ENCODE results near the gene ANXA7.
A peak's percentile ranks its signal among the peaks of the same experiment; 100 is the strongest.

ANXA7 gene

DNA sequence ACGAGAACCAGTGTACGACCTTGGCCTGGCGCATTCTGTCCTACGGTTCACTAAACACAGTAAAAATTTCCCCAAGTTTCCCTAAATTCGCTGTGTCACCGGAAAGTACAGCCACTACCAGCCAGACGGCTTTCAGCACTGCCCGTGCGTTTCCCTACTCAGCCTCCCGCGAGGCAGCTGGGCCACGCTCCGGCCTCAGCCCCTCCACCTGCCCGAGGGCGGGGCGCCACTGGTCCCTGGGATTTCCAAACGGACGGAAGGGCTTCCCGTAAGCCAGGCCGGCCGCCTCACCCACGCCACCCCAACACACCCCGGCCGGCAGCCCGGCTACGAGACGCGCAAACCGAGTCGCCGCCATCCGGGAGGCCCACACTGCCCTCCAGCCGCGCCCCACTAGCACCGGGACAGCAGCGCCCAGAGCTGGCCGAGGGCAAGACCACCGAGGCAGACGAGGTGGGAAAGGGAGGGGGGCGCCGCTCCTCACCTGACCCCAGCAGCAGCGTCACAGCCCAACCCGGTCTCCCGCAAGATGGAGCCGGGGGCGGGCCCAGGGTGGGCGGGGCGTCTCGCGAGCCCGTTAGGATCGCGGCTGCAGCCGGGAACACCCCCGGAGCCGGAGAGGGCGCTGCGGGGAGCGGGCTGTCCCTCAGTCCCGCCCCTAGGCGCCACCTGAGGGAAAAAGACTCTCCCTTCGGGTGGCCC is at the start of gene ANXA7:
ANXA7 (minus strand) TSS at position 531 of the 702 bp plus-strand sequence. CDS start 13,202 bp downstream, outside the sequence.
- peak within 1 kb of the TSS; percentile 77 for H3K27ac ChIP-seq (ENCODE audit: low read length)
- H3K36me3 ChIP-seq (ENCODE audit: insufficient read depth, low read depth, low read length) = no peaks in the 10 kb centered on the region
- peak within 1 kb of the TSS; percentile 96 for H3K4me3 ChIP-seq (ENCODE audit: low read length)
- H3K9ac ChIP-seq (ENCODE audit: low read depth, low read length) = peak within 1 kb of the TSS; percentile 87
- H3K9me3 ChIP-seq (ENCODE audit: insufficient read depth, low read depth, low read length) = no peaks in the 10 kb centered on the region
- H3K4me1 ChIP-seq (ENCODE audit: insufficient read depth, low read length) = peaks cover 11% of the 10 kb centered on the region
- H3K27me3 ChIP-seq (ENCODE audit: insufficient read depth, low read length) = no peaks in the 10 kb centered on the region

DNA sequence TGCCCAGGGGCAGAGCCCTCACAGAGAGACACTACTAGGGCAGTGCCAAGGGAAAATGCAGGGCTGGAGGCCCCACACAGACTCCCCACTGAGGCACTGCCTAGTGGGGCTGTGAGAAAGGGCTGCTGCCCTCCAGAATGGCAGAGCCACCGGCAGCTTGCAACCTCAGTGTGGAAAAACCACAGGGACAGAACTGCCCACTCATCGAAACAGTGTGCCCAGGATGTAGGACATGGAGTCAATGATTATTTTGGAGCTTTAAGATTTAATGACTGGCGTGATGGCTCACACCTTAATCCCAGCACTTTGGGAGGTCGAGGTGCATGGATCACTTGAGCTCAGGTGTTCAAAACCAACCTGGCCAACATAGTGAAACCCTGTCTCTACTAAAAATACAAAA is 47.0 kb upstream of the ANXA7 start:
- no peaks in the 10 kb centered on the region for H3K27me3 ChIP-seq (ENCODE audit: insufficient read depth, low read length)
- H3K9me3 ChIP-seq (ENCODE audit: insufficient read depth, low read depth, low read length) = no peaks in the 10 kb centered on the region
- H3K27ac ChIP-seq (ENCODE audit: low read length) = no peak overlapping the region
- H3K4me1 ChIP-seq (ENCODE audit: insufficient read depth, low read length) = no peaks in the 10 kb centered on the region; the same call in 1 of the 2 replicates
- peaks cover 14% of the 10 kb centered on the region for H3K36me3 ChIP-seq (ENCODE audit: insufficient read depth, low read depth, low read length)
- no peak overlapping the region for H3K4me3 ChIP-seq (ENCODE audit: low read length)
- no peak overlapping the region; the same call in 1 of the 2 replicates for H3K9ac ChIP-seq (ENCODE audit: low read depth, low read length)

DNA sequence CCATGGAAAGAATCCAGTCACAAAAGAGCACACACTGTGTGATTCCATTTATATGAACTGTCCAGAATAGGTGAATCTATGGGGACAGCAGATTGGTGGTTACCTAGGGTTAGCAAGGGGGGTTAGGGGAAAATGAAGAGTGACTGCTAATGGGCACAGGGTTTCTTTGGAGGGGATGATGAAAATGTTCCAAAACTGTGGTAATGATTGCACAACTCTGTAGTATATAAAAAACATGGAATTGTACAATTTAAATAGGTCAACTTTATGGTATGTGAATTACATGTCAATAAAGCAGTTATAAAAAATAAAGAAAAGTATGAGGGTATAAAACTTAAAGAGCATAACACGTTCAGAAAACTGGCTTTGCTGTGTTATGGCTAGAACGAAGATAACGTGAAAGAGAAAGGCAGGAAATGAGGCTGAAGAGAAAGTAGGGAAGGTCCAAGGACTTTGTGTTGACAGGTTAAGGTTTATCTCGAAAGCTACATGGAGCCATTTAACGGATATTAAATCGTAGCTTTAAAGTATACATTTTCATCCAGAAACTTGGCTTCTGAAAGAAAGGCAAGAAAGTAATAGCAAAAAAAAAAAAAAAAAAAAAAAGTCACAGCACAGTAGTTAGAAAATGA is 45.9 kb upstream of the ANXA7 start:
- Histone ChIP-seq H3K9me3 (ENCODE audit: insufficient read depth, low read depth, low read length) (no peaks in the 10 kb centered on the region), H3K4me1 (ENCODE audit: insufficient read depth, low read length) (no peaks in the 10 kb centered on the region; the same call in 1 of the 2 replicates), H3K27ac (ENCODE audit: low read length) (no peak overlapping the region), H3K9ac (ENCODE audit: low read depth, low read length) (no peak overlapping the region), H3K27me3 (ENCODE audit: insufficient read depth, low read length) (no peaks in the 10 kb centered on the region), H3K36me3 (ENCODE audit: insufficient read depth, low read depth, low read length) (peaks cover 4% of the 10 kb centered on the region; the same call in 1 of the 2 replicates), H3K4me3 (ENCODE audit: low read length) (no peak overlapping the region)

- no peaks in the 10 kb centered on the region; the same call in 1 of the 2 replicates for H3K4me1 ChIP-seq (ENCODE audit: insufficient read depth, low read length)
- no peak overlapping the region for H3K4me3 ChIP-seq (ENCODE audit: low read length)
- no peak overlapping the region for H3K27ac ChIP-seq (ENCODE audit: low read length)
- no peaks in the 10 kb centered on the region for H3K27me3 ChIP-seq (ENCODE audit: insufficient read depth, low read length)
- no peaks in the 10 kb centered on the region for H3K9me3 ChIP-seq (ENCODE audit: insufficient read depth, low read depth, low read length)
- H3K9ac ChIP-seq (ENCODE audit: low read depth, low read length) = no peak overlapping the region
- H3K36me3 ChIP-seq (ENCODE audit: insufficient read depth, low read depth, low read length) = peaks cover 6% of the 10 kb centered on the region; the same call in 1 of the 2 replicates
Measured at GRCh38 chr10:73456187-73456890, 42.5 kb upstream of the ANXA7 start.

- no peaks in the 10 kb centered on the region for H3K9me3 ChIP-seq (ENCODE audit: insufficient read depth, low read depth, low read length)
- no peaks in the 10 kb centered on the region for H3K4me1 ChIP-seq (ENCODE audit: insufficient read depth, low read length)
- peaks cover 33% of the 10 kb centered on the region for H3K36me3 ChIP-seq (ENCODE audit: insufficient read depth, low read depth, low read length)
- H3K27me3 ChIP-seq (ENCODE audit: insufficient read depth, low read length) = no peaks in the 10 kb centered on the region
- no peak overlapping the region for H3K4me3 ChIP-seq (ENCODE audit: low read length)
- H3K27ac ChIP-seq (ENCODE audit: low read length) = no peak overlapping the region
- no peak overlapping the region for H3K9ac ChIP-seq (ENCODE audit: low read depth, low read length)
Measured at GRCh38 chr10:73449113-73449512, 35.3 kb upstream of the ANXA7 start.

DNA sequence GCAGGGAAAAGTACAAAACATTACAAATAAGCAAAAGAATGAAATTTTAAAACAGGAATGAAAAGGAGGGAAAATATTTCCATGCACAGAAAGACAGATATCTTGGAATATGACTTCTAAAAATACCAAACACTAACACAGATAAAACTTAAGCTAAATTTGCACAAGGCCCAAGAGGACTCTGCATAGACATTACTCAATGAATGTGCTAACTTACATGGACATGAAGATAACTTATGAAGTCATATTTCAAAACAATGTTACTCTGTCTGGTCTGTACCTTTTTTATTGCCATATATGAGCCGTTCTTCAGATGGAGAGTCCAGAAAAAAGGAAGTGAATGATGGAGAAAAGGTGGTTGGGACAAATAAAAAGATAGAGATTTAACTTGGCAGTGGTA is 34.5 kb upstream of the ANXA7 start:
- Histone ChIP-seq H3K27me3 (ENCODE audit: insufficient read depth, low read length) (no peaks in the 10 kb centered on the region), H3K9me3 (ENCODE audit: insufficient read depth, low read depth, low read length) (no peaks in the 10 kb centered on the region), H3K4me1 (ENCODE audit: insufficient read depth, low read length) (no peaks in the 10 kb centered on the region), H3K27ac (ENCODE audit: low read length) (no peak overlapping the region), H3K36me3 (ENCODE audit: insufficient read depth, low read depth, low read length) (peaks cover 33% of the 10 kb centered on the region), H3K9ac (ENCODE audit: low read depth, low read length) (no peak overlapping the region), H3K4me3 (ENCODE audit: low read length) (no peak overlapping the region)

DNA sequence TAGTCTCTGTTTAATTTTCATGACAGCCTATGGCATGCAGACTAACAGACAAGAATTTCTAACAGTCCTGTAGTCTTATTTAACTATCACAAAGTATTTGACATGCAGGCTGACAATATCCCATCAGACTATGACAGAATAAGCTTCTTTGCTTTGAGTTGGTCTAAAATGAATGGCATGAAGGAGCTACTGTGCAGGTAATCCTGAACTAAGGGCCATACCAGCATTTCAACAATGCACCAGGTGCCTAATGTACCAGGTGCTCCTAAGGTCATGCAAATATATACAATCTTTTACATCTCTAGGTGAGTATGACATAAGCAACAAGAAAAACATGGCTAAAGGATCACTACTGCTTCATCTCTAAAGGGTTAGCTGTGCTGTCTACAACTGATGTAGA is 33.1 kb upstream of the ANXA7 start:
- Histone ChIP-seq H3K9me3 (ENCODE audit: insufficient read depth, low read depth, low read length) (no peaks in the 10 kb centered on the region), H3K4me1 (ENCODE audit: insufficient read depth, low read length) (no peaks in the 10 kb centered on the region), H3K4me3 (ENCODE audit: low read length) (no peak overlapping the region), H3K36me3 (ENCODE audit: insufficient read depth, low read depth, low read length) (peaks cover 35% of the 10 kb centered on the region), H3K27ac (ENCODE audit: low read length) (no peak overlapping the region), H3K27me3 (ENCODE audit: insufficient read depth, low read length) (no peaks in the 10 kb centered on the region), H3K9ac (ENCODE audit: low read depth, low read length) (no peak overlapping the region)

- no peak overlapping the region for H3K27ac ChIP-seq (ENCODE audit: low read length)
- H3K36me3 ChIP-seq (ENCODE audit: insufficient read depth, low read depth, low read length) = peaks cover 41% of the 10 kb centered on the region
- no peak overlapping the region for H3K9ac ChIP-seq (ENCODE audit: low read depth, low read length)
- H3K9me3 ChIP-seq (ENCODE audit: insufficient read depth, low read depth, low read length) = no peaks in the 10 kb centered on the region
- H3K4me3 ChIP-seq (ENCODE audit: low read length) = no peak overlapping the region
- no peaks in the 10 kb centered on the region for H3K27me3 ChIP-seq (ENCODE audit: insufficient read depth, low read length)
- no peaks in the 10 kb centered on the region for H3K4me1 ChIP-seq (ENCODE audit: insufficient read depth, low read length)
Measured at GRCh38 chr10:73444457-73444856, 30.6 kb upstream of the ANXA7 start.

- H3K36me3 ChIP-seq (ENCODE audit: insufficient read depth, low read depth, low read length) = peaks cover 42% of the 10 kb centered on the region
- H3K27me3 ChIP-seq (ENCODE audit: insufficient read depth, low read length) = no peaks in the 10 kb centered on the region
- H3K9ac ChIP-seq (ENCODE audit: low read depth, low read length) = no peak overlapping the region
- no peaks in the 10 kb centered on the region for H3K4me1 ChIP-seq (ENCODE audit: insufficient read depth, low read length)
- no peak overlapping the region for H3K27ac ChIP-seq (ENCODE audit: low read length)
- H3K9me3 ChIP-seq (ENCODE audit: insufficient read depth, low read depth, low read length) = no peaks in the 10 kb centered on the region
- no peak overlapping the region for H3K4me3 ChIP-seq (ENCODE audit: low read length)
Measured at GRCh38 chr10:73439605-73440312, 25.9 kb upstream of the ANXA7 start.

- no peak overlapping the region for H3K9ac ChIP-seq (ENCODE audit: low read depth, low read length)
Measured at GRCh38 chr10:73439055-73439454, 25.2 kb upstream of the ANXA7 start.

GRCh38 chr10:73433538-73433867 is 19.6 kb upstream of the ANXA7 start, which contains the start of gene MSS51:
Gene MSS51 (minus strand): TSS chr10:73433561. CDS start chr10:73428284, 5,277 bp downstream.
- H3K27ac ChIP-seq (ENCODE audit: low read length) = no peak within 1 kb of the TSS
- H3K36me3 ChIP-seq (ENCODE audit: insufficient read depth, low read depth, low read length) = peaks cover 20% of the 10 kb centered on the region
- no peaks in the 10 kb centered on the region for H3K27me3 ChIP-seq (ENCODE audit: insufficient read depth, low read length)
- H3K4me3 ChIP-seq (ENCODE audit: low read length) = no peak within 1 kb of the TSS
- H3K9ac ChIP-seq (ENCODE audit: low read depth, low read length) = no peak within 1 kb of the TSS
- no peaks in the 10 kb centered on the region for H3K4me1 ChIP-seq (ENCODE audit: insufficient read depth, low read length)
- H3K9me3 ChIP-seq (ENCODE audit: insufficient read depth, low read depth, low read length) = no peaks in the 10 kb centered on the region

More at GRCh38 chr10:73439055-73439454, 25.2 kb upstream of the ANXA7 start:
- H3K4me1 ChIP-seq (ENCODE audit: insufficient read depth, low read length) = no peaks in the 10 kb centered on the region
- H3K4me3 ChIP-seq (ENCODE audit: low read length) = no peak overlapping the region
- H3K36me3 ChIP-seq (ENCODE audit: insufficient read depth, low read depth, low read length) = peaks cover 35% of the 10 kb centered on the region
- no peaks in the 10 kb centered on the region for H3K27me3 ChIP-seq (ENCODE audit: insufficient read depth, low read length)
- no peaks in the 10 kb centered on the region for H3K9me3 ChIP-seq (ENCODE audit: insufficient read depth, low read depth, low read length)
- H3K27ac ChIP-seq (ENCODE audit: low read length) = no peak overlapping the region

All from iPS-20b (cell line).